H1 (cell line): ENCODE data around the gene TMLHE. TPM values are rescaled to one million over a fixed set of nuclear protein-coding genes. Genes with fewer than 3 reads are reported as not detected.
"Not testable (repeated sequence)": the region's sequence is repeated elsewhere in the genome, so short reads cannot be mapped to it uniquely, and the experiment has no call there.

Source experiments
- CTCF ChIA-PET: fragments of 300-600 bp; sonication (Branson Sonifier 250); formaldehyde crosslinking; loops from one replicate; lab custom pipeline; 2021; ENCODE audit not compliant: partially characterized antibody; lab: Charles Lee
- POLR2A ChIA-PET: fragments of 300-600 bp; sonication (Branson Sonifier 250); formaldehyde crosslinking; loops from one replicate; lab custom pipeline; 2021; ENCODE audit warnings: inconsistent platforms; ENCODE audit not compliant: partially characterized antibody; lab: Charles Lee
- DNase-seq, 2 experiments: peaks; one replicate each; pipeline versions ENCODE4 v3.0.0 to v3.0.0-alpha.2; 2010 to 2022; ENCODE audit warnings: low spot score in 2 of 2, low read depth in 1 of 2, mixed read lengths in 1 of 2
- FAIRE-seq: peaks from 2 replicates; lab custom pipeline; 2011; peaks lifted over from hg19 to GRCh38; lab: Jason Lieb, UNC
- H2AFZ ChIP-seq: 2 replicates; pipeline ENCODE4 v1.8.1; 2012; ENCODE audit warnings: low read length, inconsistent platforms
- H2AK5ac ChIP-seq: 2 replicates; pipeline ENCODE4 v1.6.1; 2013; ENCODE audit warnings: low read depth, low read length
- H2BK120ac ChIP-seq: replicated peaks from 2 replicates; pipeline ENCODE3; 2013; ENCODE audit warnings: low read depth, low read length, inconsistent platforms
- H2BK12ac ChIP-seq: 2 replicates; pipeline ENCODE4 v1.6.1; 2013; ENCODE audit warnings: low read depth, low read length
- H2BK15ac ChIP-seq: 2 replicates; pipeline ENCODE4 v1.6.1; 2013; ENCODE audit warnings: low read length
- H2BK20ac ChIP-seq: 2 replicates; pipeline ENCODE4 v1.6.1; 2013; ENCODE audit warnings: low read length
- H2BK5ac ChIP-seq: 2 replicates; pipeline ENCODE4 v1.6.1; 2013; ENCODE audit warnings: low read depth, low read length
- H3K14ac ChIP-seq: 2 replicates; pipeline ENCODE4 v1.6.1; 2013; ENCODE audit warnings: inconsistent platforms; ENCODE audit not compliant: insufficient read length
- H3K18ac ChIP-seq: 2 replicates; pipeline ENCODE4 v1.6.1; 2013; ENCODE audit warnings: low read length; ENCODE audit errors: extremely low read depth
- H3K23ac ChIP-seq: 2 replicates; pipeline ENCODE4 v1.6.1; 2013; ENCODE audit warnings: inconsistent platforms; ENCODE audit not compliant: insufficient read length
- H3K23me2 ChIP-seq: 2 replicates; pipeline ENCODE4 v1.6.1; 2013; ENCODE audit warnings: low read depth, low read length
- H3K27ac ChIP-seq: 2 replicates; pipeline ENCODE4 v1.6.1; 2011; ENCODE audit warnings: low read depth, low read length, inconsistent platforms
- H3K27me3 ChIP-seq, 4 experiments: replicated peaks in 1 of 4; 1 replicate in 1 of 4; 2 replicates in 3 of 4; pipeline versions ENCODE4 v1.6.1 to v1.8.1; 2011 to 2013; ENCODE audit warnings: low read length in 3 of 4, mild to moderate bottlenecking in 3 of 4, inconsistent platforms in 2 of 4, mixed read lengths in 2 of 4, moderate library complexity in 1 of 4; ENCODE audit not compliant: control insufficient read depth in 3 of 4, insufficient read depth in 3 of 4; ENCODE audit errors: extremely low read depth in 1 of 4
- H3K36me3 ChIP-seq, 4 experiments: 2 replicates each; pipeline versions ENCODE4 v1.6.1 to v1.8.1; 2011 to 2013; ENCODE audit warnings: mild to moderate bottlenecking in 4 of 4, low read length in 3 of 4, moderate library complexity in 2 of 4, control low read depth in 1 of 4, inconsistent platforms in 1 of 4; ENCODE audit not compliant: insufficient read depth in 4 of 4, control insufficient read depth in 2 of 4
- H3K4ac ChIP-seq: replicated peaks from 2 replicates; pipeline ENCODE3; 2013; ENCODE audit warnings: low read length, low read depth, mixed read lengths, inconsistent platforms; ENCODE audit not compliant: insufficient read length
- H3K4me1 ChIP-seq, 4 experiments: replicated peaks in 1 of 4; 1 replicate in 1 of 4; 2 replicates in 3 of 4; pipeline versions ENCODE4 v1.6.1 to v1.8.1; 2011 to 2013; ENCODE audit warnings: low read length in 3 of 4, inconsistent platforms in 2 of 4, mixed read lengths in 1 of 4; ENCODE audit not compliant: insufficient read depth in 4 of 4, control insufficient read depth in 3 of 4
- H3K4me2 ChIP-seq, 2 experiments: 2 replicates each; pipeline versions ENCODE4 v1.6.1 to v1.8.1; 2011 to 2013; ENCODE audit warnings: low read depth in 2 of 2, low read length in 2 of 2, control low read depth in 1 of 2, inconsistent platforms in 1 of 2, mild to moderate bottlenecking in 1 of 2; ENCODE audit not compliant: insufficient read depth in 1 of 2
- H3K4me3 ChIP-seq, 4 experiments: fragments of 200-600, 300-600 bp in 1 of 4; sonication (generic), shearing (Covaris generic), sonication (Bioruptor Twin) in 1 of 4; 2 replicates each; pipeline versions ENCODE4 v1.5.1 to v1.8.1; 2011 to 2016; ENCODE audit warnings: low read length in 4 of 4, low read depth in 3 of 4, control low read depth in 2 of 4, inconsistent platforms in 2 of 4, mild to moderate bottlenecking in 2 of 4, mixed read lengths in 1 of 4, moderate library complexity in 1 of 4; ENCODE audit not compliant: insufficient read depth in 2 of 4; ENCODE audit errors: extremely low read depth in 1 of 4
- H3K56ac ChIP-seq: replicated peaks from 2 replicates; pipeline ENCODE3; 2013; ENCODE audit warnings: low read depth, mild to moderate bottlenecking, mixed read lengths, low read length, inconsistent platforms; ENCODE audit not compliant: insufficient read length
- H3K79me1 ChIP-seq: 2 replicates; pipeline ENCODE4 v1.6.1; 2013; ENCODE audit warnings: low read depth, low read length, control low read depth
- H3K79me2 ChIP-seq, 2 experiments: 2 replicates each; pipeline versions ENCODE4 v1.6.1 to v1.8.1; 2012 to 2013; ENCODE audit warnings: low read length in 2 of 2, mild to moderate bottlenecking in 2 of 2, inconsistent platforms in 1 of 2; ENCODE audit not compliant: insufficient read depth in 2 of 2, control insufficient read depth in 1 of 2
- H3K9ac ChIP-seq, 4 experiments: replicated peaks in 1 of 4; 1 replicate in 1 of 4; 2 replicates in 3 of 4; pipeline versions ENCODE4 v1.6.1 to v1.8.1; 2011 to 2013; ENCODE audit warnings: low read depth in 3 of 4, low read length in 3 of 4, control low read depth in 2 of 4, mild to moderate bottlenecking in 2 of 4, moderate library complexity in 2 of 4, inconsistent platforms in 1 of 4; ENCODE audit errors: extremely low read depth in 1 of 4
- H3K9me3 ChIP-seq, 2 experiments: 2 replicates each; pipeline versions ENCODE4 v1.6.1 to v1.8.1; 2012 to 2013; ENCODE audit warnings: mild to moderate bottlenecking in 2 of 2, moderate library complexity in 2 of 2, control low read depth in 1 of 2, inconsistent platforms in 1 of 2, low read depth in 1 of 2, low read length in 1 of 2, mixed read lengths in 1 of 2; ENCODE audit not compliant: insufficient read depth in 2 of 2
- H4K20me1 ChIP-seq, 2 experiments: replicated peaks in 1 of 2; 2 replicates each; pipeline versions ENCODE3 to v1.8.1; 2011 to 2013; ENCODE audit warnings: inconsistent platforms in 2 of 2, low read length in 2 of 2, mild to moderate bottlenecking in 1 of 2; ENCODE audit not compliant: insufficient read depth in 2 of 2, control insufficient read depth in 1 of 2
- H4K5ac ChIP-seq: 2 replicates; pipeline ENCODE4 v1.6.1; 2013; ENCODE audit warnings: low read length, low read depth, mixed read lengths, inconsistent platforms; ENCODE audit not compliant: insufficient read length
- H4K8ac ChIP-seq: 2 replicates; pipeline ENCODE4 v1.8.0; 2013; ENCODE audit warnings: mild to moderate bottlenecking, moderate library complexity, low read length, inconsistent platforms; ENCODE audit not compliant: insufficient read depth; ENCODE audit errors: extremely low read depth
- H4K91ac ChIP-seq: replicated peaks from 2 replicates; pipeline ENCODE3; 2013; ENCODE audit warnings: low read length, mixed read lengths, inconsistent platforms; ENCODE audit not compliant: insufficient read length
- WGBS, 2 experiments: shearing (Covaris generic) in 1 of 2; methylation state at CpG; one replicate each; pipeline versions ENCODE4 v1.1.6 to v1.1.7; 2013 to 2015; ENCODE audit warnings: low lambda C conversion rate in 2 of 2, mixed read lengths in 2 of 2, inconsistent platforms in 1 of 2, low coverage in 1 of 2, missing lambda C conversion rate in 1 of 2; ENCODE audit not compliant: insufficient replicate concordance in 2 of 2, insufficient coverage in 1 of 2, insufficient read length in 1 of 2; ENCODE audit errors: extremely low coverage in 1 of 2, missing lambda C conversion rate in 1 of 2; 5-methylcytosine and 5-hydroxymethylcytosine counted together
- polyA plus RNA-seq, 7 experiments: library from polyadenylated mRNA; depleted of rRNA in 3 of 7; stranded (reverse) in 5 of 7; unstranded in 2 of 7; fragments of >200 nt in 5 of 7; fragments of 200-250 nt in 2 of 7; gene quantifications; 1 replicate in 5 of 7; 2 replicates in 1 of 7; 4 replicates in 1 of 7; pipeline versions ENCODE4 v1.2.1 to v1.2.3, GENCODE V29; 2011 to 2013; ENCODE audit warnings: missing spikeins in 2 of 7, mixed read lengths in 2 of 7
- total RNA-seq: library from RNA; stranded (reverse); fragmentation: NEBNext Ultra II Directional; extraction: Animal tissue kit (Norgen Biotek cat#: 25700); gene quantifications from 2 replicates; pipeline ENCODE4 v1.2.1, GENCODE V29; 2021

The TMLHE gene
- total and polyA plus RNA-seq, 2 of the 8 experiments (the other 6 are each of a cell fraction or from before 2014, with no cell fraction given): 9.1 to 10.3 TPM

DNA sequence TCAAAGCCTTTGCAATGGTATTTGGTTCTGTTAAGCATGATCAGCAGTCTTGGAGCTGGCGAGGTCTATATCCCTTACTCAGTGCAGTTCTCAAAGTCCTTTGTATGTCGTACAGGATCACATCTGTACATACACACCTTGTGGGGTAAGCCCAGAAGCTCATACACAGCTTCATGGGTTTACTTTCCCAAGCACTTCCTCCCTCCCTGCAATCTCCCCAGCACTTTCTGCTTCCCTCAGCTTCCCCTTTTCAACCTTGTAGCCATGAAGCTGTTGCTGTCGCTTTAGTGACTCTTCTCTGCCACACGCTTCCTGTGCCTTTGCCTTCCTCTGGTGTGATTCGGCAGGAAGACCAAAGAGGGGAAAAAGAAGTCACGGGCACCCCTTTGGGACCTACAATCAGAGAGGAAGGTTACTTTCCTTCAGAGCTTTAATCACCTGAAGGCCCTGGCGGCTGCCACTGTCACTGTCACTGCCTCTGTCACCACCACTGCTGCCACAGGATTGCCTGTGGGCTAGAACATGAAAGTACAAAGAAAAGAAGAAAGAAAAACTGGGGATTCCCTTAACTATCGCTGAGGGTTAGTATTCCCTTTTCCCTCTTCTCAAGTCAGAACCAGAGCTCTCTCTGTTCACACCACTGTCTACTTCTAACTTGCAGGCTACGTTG, 146.3 kb downstream of the TMLHE start:
- H3K9me3 ChIP-seq, H2BK15ac ChIP-seq, FAIRE-seq, H4K5ac ChIP-seq, H4K20me1 ChIP-seq, H2AK5ac ChIP-seq, DNase-seq, H3K14ac ChIP-seq, H3K79me2 ChIP-seq, H3K18ac ChIP-seq, H3K4ac ChIP-seq, H2BK5ac ChIP-seq, H3K9ac ChIP-seq, H2AFZ ChIP-seq, H3K23ac ChIP-seq, H4K8ac ChIP-seq, H3K36me3 ChIP-seq, POLR2A ChIA-PET, H2BK20ac ChIP-seq, H3K27ac ChIP-seq, H3K56ac ChIP-seq, H3K4me3 ChIP-seq, H2BK12ac ChIP-seq, H3K4me2 ChIP-seq, H3K23me2 ChIP-seq, H3K4me1 ChIP-seq, H4K91ac ChIP-seq, H3K27me3 ChIP-seq, CTCF ChIA-PET, H2BK120ac ChIP-seq, H3K79me1 ChIP-seq: not testable (repeated sequence)
- WGBS, 2 experiments: no CpG with 5 or more reads among the region's 9 CpGs

DNA sequence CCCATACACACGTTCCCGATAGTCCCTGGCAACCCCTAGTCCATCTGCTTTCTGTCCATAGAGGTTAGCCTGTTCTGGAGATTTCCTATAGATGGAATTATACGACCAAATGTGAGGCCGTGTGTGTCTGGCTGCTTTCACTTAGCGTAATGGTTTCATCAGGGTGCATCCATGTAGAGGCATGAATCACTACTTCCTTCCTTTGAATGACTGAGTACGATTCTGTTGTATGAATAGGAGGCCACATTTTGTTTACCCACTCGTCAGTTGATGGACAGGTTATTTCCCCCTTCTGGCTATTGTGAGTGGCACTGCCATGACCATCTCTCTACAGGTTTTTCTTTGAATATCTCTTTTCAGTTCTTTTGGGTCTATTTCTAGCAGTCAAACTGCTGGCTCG, 152.3 kb downstream of the TMLHE start:
- WGBS, 2 experiments: no CpG with 5 or more reads among the region's 8 CpGs

More for the DNA sequence above, 152.3 kb downstream of the TMLHE start:
- H3K79me2 ChIP-seq, H2AFZ ChIP-seq, H2BK20ac ChIP-seq, H3K23me2 ChIP-seq, H2BK12ac ChIP-seq, H4K20me1 ChIP-seq, H3K36me3 ChIP-seq, H3K23ac ChIP-seq, CTCF ChIA-PET, H3K18ac ChIP-seq, H2BK15ac ChIP-seq, H4K91ac ChIP-seq, H2AK5ac ChIP-seq, H3K27ac ChIP-seq, DNase-seq, H4K5ac ChIP-seq, H3K56ac ChIP-seq, FAIRE-seq, H3K4ac ChIP-seq, H3K4me1 ChIP-seq, H3K14ac ChIP-seq, H3K9me3 ChIP-seq, POLR2A ChIA-PET, H3K9ac ChIP-seq, H3K27me3 ChIP-seq, H4K8ac ChIP-seq, H3K79me1 ChIP-seq, H2BK120ac ChIP-seq, H3K4me3 ChIP-seq, H3K4me2 ChIP-seq, H2BK5ac ChIP-seq: not testable (repeated sequence)
